ENCODE results near the gene SLC7A14. TPM values are rescaled to one million over a fixed set of nuclear protein-coding genes. Genes with fewer than 3 reads are reported as not detected.

SLC7A14 gene
- total and polyA plus RNA-seq, 2 of the 4 experiments (the other 2 are of a cell fraction): 2.7 to 6.8 TPM

- dilution Hi-C loops (cut with HindIII; ENCODE audit: low sequenced_read_pairs, unreplicated experiment): no loop called here
- H4K91ac ChIP-seq (ENCODE audit: insufficient read depth, low read depth, low read length): no peak overlapping the region; the same call in 1 of the 2 replicates
- no peak overlapping the region for H4K5ac ChIP-seq (ENCODE audit: low read depth, low read length)
- no peaks in the 10 kb centered on the region for H3K36me3 ChIP-seq (ENCODE audit: control insufficient read depth, insufficient read depth, low read length)
- H2AK5ac ChIP-seq (ENCODE audit: low read depth, low read length): no peak overlapping the region; the same call in 1 of the 2 replicates
- no peak for TF ChIP-seq NFE2L2 (IDR thresholded peaks at IDR 0.05; ENCODE audit: low read depth, low read length)
- no peak for TF ChIP-seq MAZ (IDR thresholded peaks at IDR 0.05; ENCODE audit: borderline replicate concordance, low read depth, low read length)
- TF ChIP-seq MAFK (IDR thresholded peaks at IDR 0.05; ENCODE audit: low read depth, low read length): no peak
- no peak for TF ChIP-seq RAD21 (IDR thresholded peaks at IDR 0.05; ENCODE audit: low read length)
- no peak for TF ChIP-seq POLR2A (IDR thresholded peaks at IDR 0.05; ENCODE audit: low read depth, low read length)
- TF ChIP-seq CEBPB (IDR thresholded peaks at IDR 0.05; ENCODE audit: low read depth, low read length): no peak
- TF ChIP-seq SMC3 (IDR thresholded peaks at IDR 0.05; ENCODE audit: low read depth, low read length): no peak
- no peak for TF ChIP-seq BHLHE40 (IDR thresholded peaks at IDR 0.05; ENCODE audit: low read depth, low read length)
- no peak for TF ChIP-seq RFX5 (IDR thresholded peaks at IDR 0.05; ENCODE audit: low read depth, low read length)
- TF ChIP-seq, protein P1, sequence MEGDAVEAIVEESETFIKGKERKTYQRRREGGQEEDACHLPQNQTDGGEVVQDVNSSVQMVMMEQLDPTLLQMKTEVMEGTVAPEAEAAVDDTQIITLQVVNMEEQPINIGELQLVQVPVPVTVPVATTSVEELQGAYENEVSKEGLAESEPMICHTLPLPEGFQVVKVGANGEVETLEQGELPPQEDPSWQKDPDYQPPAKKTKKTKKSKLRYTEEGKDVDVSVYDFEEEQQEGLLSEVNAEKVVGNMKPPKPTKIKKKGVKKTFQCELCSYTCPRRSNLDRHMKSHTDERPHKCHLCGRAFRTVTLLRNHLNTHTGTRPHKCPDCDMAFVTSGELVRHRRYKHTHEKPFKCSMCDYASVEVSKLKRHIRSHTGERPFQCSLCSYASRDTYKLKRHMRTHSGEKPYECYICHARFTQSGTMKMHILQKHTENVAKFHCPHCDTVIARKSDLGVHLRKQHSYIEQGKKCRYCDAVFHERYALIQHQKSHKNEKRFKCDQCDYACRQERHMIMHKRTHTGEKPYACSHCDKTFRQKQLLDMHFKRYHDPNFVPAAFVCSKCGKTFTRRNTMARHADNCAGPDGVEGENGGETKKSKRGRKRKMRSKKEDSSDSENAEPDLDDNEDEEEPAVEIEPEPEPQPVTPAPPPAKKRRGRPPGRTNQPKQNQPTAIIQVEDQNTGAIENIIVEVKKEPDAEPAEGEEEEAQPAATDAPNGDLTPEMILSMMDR (conservative IDR thresholded peaks at IDR 0.05; ENCODE audit: low read depth, low read length): no peak
- no peak for TF ChIP-seq RCOR1 (IDR thresholded peaks at IDR 0.05; ENCODE audit: insufficient replicate concordance, low read length)
- TF ChIP-seq FOS (IDR thresholded peaks at IDR 0.05; ENCODE audit: low read depth, low read length): no peak
- H3K9ac ChIP-seq (ENCODE audit: low read depth, low read length): no peak overlapping the region
- ChIA-PET POLR2A (ENCODE audit: unreplicated experiment) (no interaction called here), CTCF (interaction anchor here (1.2 to 1.7 kb wide), 2 partner anchors 14 to 63 kb away, joined by 3 to 5 read pairs; no protein-coding TSS in a partner anchor)
- H4K20me1 ChIP-seq (ENCODE audit: insufficient read depth, low read length): no peaks in the 10 kb centered on the region
- no peak for DNase-seq
- no peaks in the 10 kb centered on the region for H3K4me1 ChIP-seq (ENCODE audit: control insufficient read depth, insufficient read depth, low read length)
- ATAC-seq (ENCODE audit: low read depth): no peak
- H3K4ac ChIP-seq (ENCODE audit: low read depth, low read length): no peak overlapping the region; the same call in 1 of the 2 replicates
- H3K4me3 ChIP-seq (ENCODE audit: insufficient read depth, low read depth, low read length): no peak overlapping the region
- H3K79me1 ChIP-seq (ENCODE audit: low read depth in 1 of 2, low read length in 2 of 2): no peaks in the 10 kb centered on the region
- peaks cover 3% of the 10 kb centered on the region for H3K9me1 ChIP-seq (ENCODE audit: insufficient read depth, low read length)
- H2BK20ac ChIP-seq (ENCODE audit: low read depth, low read length): no peak overlapping the region
- no peak overlapping the region for H2BK5ac ChIP-seq (ENCODE audit: low read depth, low read length, poor library complexity, severe bottlenecking)
- no peak overlapping the region for H3K4me2 ChIP-seq (ENCODE audit: low read depth, low read length)
- H3K18ac ChIP-seq (ENCODE audit: low read depth, low read length): no peak overlapping the region
- no peak overlapping the region for H2AK9ac ChIP-seq (replicated peaks; ENCODE audit: low read depth, low read length, poor library complexity)
- H3K23ac ChIP-seq (ENCODE audit: low read depth, low read length): no peak overlapping the region; the same call in 1 of the 2 replicates
- H3K9me3 ChIP-seq (ENCODE audit: control insufficient read depth, insufficient read depth, low read length): no peaks in the 10 kb centered on the region
- no peak overlapping the region for H4K8ac ChIP-seq (ENCODE audit: low read depth in 2 of 2, low read length in 2 of 2)
- no TSS peak for BruUV-seq (replicated peaks)
- no peak overlapping the region for H3K14ac ChIP-seq (replicated peaks; ENCODE audit: low read depth, low read length)
- in situ Hi-C loops (cut with MboI; ENCODE audit: low sequenced_read_pairs): no loop called here
- H2BK15ac ChIP-seq (ENCODE audit: low read depth, low read length): no peak overlapping the region
- no peak overlapping the region for H3K27ac ChIP-seq (ENCODE audit: insufficient read depth, low read length)
- WGBS, 2 experiments (ENCODE audit: extremely low coverage in 2 of 2, insufficient read length in 1 of 2): 100% methylated on average over 3 of the region's 7 CpGs; no CpG with 5 or more reads in 1 of the 2 experiments
- H3K27me3 ChIP-seq (ENCODE audit: control insufficient read depth, insufficient read depth, low read length): no peaks in the 10 kb centered on the region
- H2AFZ ChIP-seq (replicated peaks; ENCODE audit: low read length, poor library complexity): no peak overlapping the region
- no peak overlapping the region for H3K56ac ChIP-seq (ENCODE audit: extremely low read depth, insufficient read depth, low read length)
- H2BK120ac ChIP-seq (ENCODE audit: low read depth, low read length): no peak overlapping the region
- intact Hi-C loops (cut with micrococcal nuclease): no loop called here
Measured at GRCh38 chr3:170500995-170501394, 84.9 kb downstream of the SLC7A14 start.

Measured in IMR-90 (cell line).